Fibroblast of lung (primary cell): ENCODE data around the gene TREM1.

Experiments
- CTCF ChIP-seq, 2 donors: IDR thresholded peaks in 1 of 2; conservative IDR thresholded peaks in 1 of 2; 1 replicate in 1 of 2; 2 replicates in 1 of 2; pipeline ENCODE4 v1.5.1; 2011 to 2012; ENCODE audit warnings: low read length in 2 of 2, control low read depth in 1 of 2, inconsistent platforms in 1 of 2, low read depth in 1 of 2, mild to moderate bottlenecking in 1 of 2
- EZH2 ChIP-seq: IDR thresholded peaks from 2 replicates; pipeline ENCODE4 v1.5.1; 2012; ENCODE audit warnings: low read length, control low read depth, mild to moderate bottlenecking; ENCODE audit errors: missing control alignments

DNA sequence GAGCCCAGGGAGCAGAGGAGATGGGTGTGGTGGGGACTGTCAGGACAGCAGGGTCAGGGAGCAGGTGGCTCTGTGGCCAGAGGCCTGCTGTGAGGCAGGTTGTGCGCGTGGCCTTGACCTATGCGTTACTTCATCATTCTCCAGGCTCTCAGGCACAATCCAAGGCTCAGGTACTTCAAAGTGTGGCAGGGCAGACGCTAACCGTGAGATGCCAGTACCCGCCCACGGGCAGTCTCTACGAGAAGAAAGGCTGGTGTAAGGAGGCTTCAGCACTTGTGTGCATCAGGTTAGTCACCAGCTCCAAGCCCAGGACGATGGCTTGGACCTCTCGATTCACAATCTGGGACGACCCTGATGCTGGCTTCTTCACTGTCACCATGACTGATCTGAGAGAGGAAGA lies 49.5 kb upstream of the TREM1 start:
- TF ChIP-seq CTCF (conservative IDR thresholded peaks at IDR 0.05 in 1 of 2, IDR thresholded peaks at IDR 0.05 in 1 of 2; ENCODE audit: low read depth in 1 of 2, low read length in 2 of 2) (no peak), EZH2 (no peak)
